ENCODE measurements around the gene GJB1.

Gene GJB1

GRCh38 chrX:71184092-71184491, 38.9 kb upstream of the GJB1 start:
- no peak for DNase-seq
- no peaks in the 10 kb centered on the region for H3K9me3 ChIP-seq
- no peaks in the 10 kb centered on the region for H3K36me3 ChIP-seq
- no peaks in the 10 kb centered on the region for H3K27me3 ChIP-seq
- H3K4me3 ChIP-seq, result no peak overlapping the region
- H3K4me1 ChIP-seq, result peaks cover 0 to 13% (median 2%) of the 10 kb centered on the region in 4 donors
- intact Hi-C loops (cut with DNase I; ENCODE audit: low total_unique reads), result no loop called here
- TF ChIP-seq CTCF (IDR thresholded peaks at IDR 0.05), result no peak
- no peak overlapping the region for H3K27ac ChIP-seq

- Histone ChIP-seq H3K27me3 (no peaks in the 10 kb centered on the region), H3K4me3 (no peak overlapping the region), H3K9me3 (no peaks in the 10 kb centered on the region), H3K27ac (no peak overlapping the region), H3K36me3 (no peaks in the 10 kb centered on the region), H3K4me1 (peaks cover 0 to 13% (median 2%) of the 10 kb centered on the region in 4 donors)
- intact Hi-C loops (cut with DNase I; ENCODE audit: low total_unique reads), result no loop called here
- DNase-seq, result no peak
- TF ChIP-seq CTCF (IDR thresholded peaks at IDR 0.05), result no peak
These were observed 38.1 kb upstream of the GJB1 start for GRCh38 chrX:71184803-71185495.

DNA sequence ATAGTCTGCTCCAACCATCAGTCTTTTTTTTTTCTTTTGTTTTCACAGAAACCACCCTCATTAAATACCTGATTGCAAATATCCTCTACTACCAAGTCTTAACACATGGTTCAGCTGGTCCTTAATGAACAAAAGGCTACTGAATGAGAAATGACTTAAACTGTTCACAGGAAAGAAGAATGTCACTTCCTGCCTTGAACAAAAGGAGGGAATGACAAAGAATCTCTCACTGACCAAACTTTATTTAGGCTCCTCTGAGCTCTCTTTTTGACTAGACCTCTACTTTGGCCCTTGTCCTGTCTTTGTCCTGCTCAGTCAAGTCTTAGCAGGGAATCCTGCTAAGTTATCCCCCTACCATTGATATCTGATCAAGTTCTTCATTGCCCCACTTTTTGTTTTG, 31.8 kb upstream of the GJB1 start:
- Histone ChIP-seq H3K4me3 (no peak overlapping the region), H3K27me3 (no peaks in the 10 kb centered on the region), H3K27ac (no peak overlapping the region), H3K36me3 (no peaks in the 10 kb centered on the region), H3K9me3 (no peaks in the 10 kb centered on the region), H3K4me1 (no peaks in the 10 kb centered on the region)
- intact Hi-C loops (cut with DNase I; ENCODE audit: low total_unique reads), result no loop called here
- no peak for TF ChIP-seq CTCF (IDR thresholded peaks at IDR 0.05)
- DNase-seq, result no peak

GRCh38 chrX:71195964-71196649, 26.9 kb upstream of the GJB1 start:
- Histone ChIP-seq H3K9me3 (no peaks in the 10 kb centered on the region), H3K27me3 (no peaks in the 10 kb centered on the region), H3K4me3 (no peak overlapping the region), H3K27ac (no peak overlapping the region), H3K36me3 (no peaks in the 10 kb centered on the region), H3K4me1 (no peaks in the 10 kb centered on the region)
- TF ChIP-seq CTCF (IDR thresholded peaks at IDR 0.05), result no peak
- DNase-seq, result no peak
- intact Hi-C loops (cut with DNase I; ENCODE audit: low total_unique reads), result no loop called here

DNA sequence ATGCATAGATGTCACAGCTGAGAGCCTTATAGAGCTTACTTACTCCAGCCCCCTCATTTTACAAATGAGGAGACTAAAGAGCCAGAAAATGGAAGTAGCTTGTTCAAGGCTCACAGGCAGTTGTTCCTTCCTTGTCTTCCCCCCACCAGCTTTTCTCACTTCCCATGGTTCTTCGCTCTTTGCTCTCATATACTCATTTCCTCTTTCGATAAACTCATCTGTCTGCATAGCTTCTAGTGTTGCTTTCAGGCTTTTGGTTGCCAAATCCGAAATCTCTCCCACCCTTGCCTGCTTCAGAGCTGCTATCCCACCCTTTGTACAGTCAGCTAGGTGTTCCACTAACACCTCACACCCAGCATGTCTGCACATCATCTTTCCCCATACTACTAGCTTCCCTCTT, 25.0 kb upstream of the GJB1 start:
- no peak for DNase-seq
- TF ChIP-seq CTCF (IDR thresholded peaks at IDR 0.05), result no peak
- no peaks in the 10 kb centered on the region for H3K4me1 ChIP-seq
- intact Hi-C loops (cut with DNase I; ENCODE audit: low total_unique reads), result no loop called here
- no peaks in the 10 kb centered on the region for H3K9me3 ChIP-seq
- H3K27me3 ChIP-seq, result no peaks in the 10 kb centered on the region
- H3K4me3 ChIP-seq, result no peak overlapping the region
- H3K27ac ChIP-seq, result no peak overlapping the region
- H3K36me3 ChIP-seq, result no peaks in the 10 kb centered on the region

Measured in tibial artery (tissue), 4 donors.